Chondrocyte (in vitro differentiated cells): ENCODE results near the gene LYSMD3. TPM values are rescaled to one million over a fixed set of nuclear protein-coding genes. Genes with fewer than 3 reads are reported as not detected.

Source experiments
- DNase-seq: peaks from one replicate; pipeline ENCODE4 v3.0.0; 2021; ENCODE audit warnings: mixed read lengths, low spot score
- H3K27ac Mint-ChIP-seq: one replicate; pipeline ENCODE4 v1.8.0; 2021; ENCODE audit warnings: mild to moderate bottlenecking, moderate library complexity, mixed read lengths; ENCODE audit not compliant: unreplicated experiment
- H3K27me3 Mint-ChIP-seq: 2 replicates; pipeline ENCODE4 v1.8.0; 2021; ENCODE audit warnings: low read depth, mixed read lengths
- H3K36me3 Mint-ChIP-seq: 2 replicates; pipeline ENCODE4 v1.8.0; 2021; ENCODE audit warnings: low read depth, mixed read lengths
- H3K4me1 Mint-ChIP-seq: 2 replicates; pipeline ENCODE4 v1.8.0; 2021; ENCODE audit warnings: low read depth, mild to moderate bottlenecking, mixed read lengths
- H3K4me3 Mint-ChIP-seq: one replicate; pipeline ENCODE4 v1.8.0; 2021; ENCODE audit warnings: mild to moderate bottlenecking, moderate library complexity, mixed read lengths; ENCODE audit not compliant: unreplicated experiment
- H3K9me3 Mint-ChIP-seq: 2 replicates; pipeline ENCODE4 v1.8.0; 2021; ENCODE audit warnings: low read depth, mixed read lengths
- CTCF ChIP-seq: fragments of 200-600 bp; sonication (generic); IDR thresholded peaks from 2 replicates; pipeline ENCODE4 v1.5.0; 2021; ENCODE audit warnings: antibody characterized with exemption, mild to moderate bottlenecking, moderate library complexity
- total RNA-seq: library from RNA; stranded (reverse); gene quantifications from 3 replicates; pipeline ENCODE4 v1.2.1, GENCODE V29; 2021

Gene LYSMD3
- total RNA-seq, 1 donor from 2014 or later, result 23.6 TPM

GRCh38 chr5:90473396-90474234 is 55.8 kb downstream of the LYSMD3 start:
- H3K4me3 Mint-ChIP-seq, result peak overlapping the region; percentile 96
- DNase-seq, result peak; percentile 89
- H3K9me3 Mint-ChIP-seq, result peaks cover 3% of the 10 kb centered on the region
- peak overlapping the region; percentile 88 for H3K27ac Mint-ChIP-seq
- TF ChIP-seq CTCF, result no peak
- no peaks in the 10 kb centered on the region for H3K36me3 Mint-ChIP-seq
- peaks cover 18% of the 10 kb centered on the region for H3K4me1 Mint-ChIP-seq
- H3K27me3 Mint-ChIP-seq, result no peaks in the 10 kb centered on the region

GRCh38 chr5:90472783-90473395 is 56.5 kb downstream of the LYSMD3 start:
- DNase-seq, result no peak
- TF ChIP-seq CTCF, result no peak
- Mint-ChIP-seq H3K4me1 (peaks cover 18% of the 10 kb centered on the region), H3K36me3 (peaks cover 2% of the 10 kb centered on the region), H3K9me3 (peaks cover 5% of the 10 kb centered on the region), H3K27ac (peak overlapping the region; percentile 88), H3K27me3 (no peaks in the 10 kb centered on the region), H3K4me3 (peak overlapping the region; percentile 96)

Other genes with a start within 250 kb of the LYSMD3 start
- gene CETN3, start 119.8 kb downstream of the LYSMD3 start, total RNA-seq, result 13.6 to 20.3 TPM (median 13.9 TPM) in 3 replicates
- gene MBLAC2, start 54.8 kb downstream of the LYSMD3 start, total RNA-seq, result 6.6 to 8.2 TPM (median 7.1 TPM) in 3 replicates
- 1.4 to 1.6 TPM (median 1.5 TPM) in 3 replicates for gene POLR3G, start 54.7 kb downstream of the LYSMD3 start, total RNA-seq
- gene ADGRV1, start 29.2 kb upstream of the LYSMD3 start, total RNA-seq, result 1.2 to 2.7 TPM (median 1.5 TPM) in 3 replicates